OCI-LY7 (cell line): ENCODE measurements around the gene MRPL3. TPM values are rescaled to one million over a fixed set of nuclear protein-coding genes. Genes with fewer than 3 reads are reported as not detected.

Experiments used
- BruUV-seq: library from RNA; stranded (reverse); fragments of 400-500 nt; replicated peaks from 2 replicates; lab custom pipeline; 2021; lab: Mats Ljungman, UMichigan
- CTCF ChIA-PET: fragments of 300-600 bp; sonication (Branson Sonifier 250); formaldehyde crosslinking; loops from one replicate; lab custom pipeline; 2022; ENCODE audit warnings: antibody characterized with exemption; ENCODE audit not compliant: unreplicated experiment; lab: Charles Lee
- POLR2A ChIA-PET: fragments of 300-600 bp; sonication (Branson Sonifier 250); formaldehyde crosslinking; loops from one replicate; lab custom pipeline; 2022; ENCODE audit warnings: antibody characterized with exemption; lab: Charles Lee
- DNase-seq: peaks from one replicate; pipeline ENCODE4 v3.0.0-alpha.2; 2015; ENCODE audit warnings: low spot score
- H2AFZ ChIP-seq: fragments of 200-600 bp; sonication (generic), shearing (Covaris generic); 2 replicates; pipeline ENCODE4 v1.6.1; 2014; ENCODE audit warnings: mild to moderate bottlenecking, antibody characterized with exemption, low read length, moderate library complexity
- H3K27ac ChIP-seq: fragments of 200-600 bp; sonication (generic); 2 replicates; pipeline ENCODE4 v1.5.1; 2014; ENCODE audit warnings: mixed run types, low read depth, mild to moderate bottlenecking, moderate library complexity, low read length, inconsistent platforms; ENCODE audit not compliant: poor library complexity, severe bottlenecking
- H3K36me3 ChIP-seq: fragments of 200-600 bp; sonication (generic); 2 replicates; pipeline ENCODE4 v1.6.1; 2014; ENCODE audit warnings: mild to moderate bottlenecking, antibody characterized with exemption, low read length, moderate library complexity, mixed read lengths; ENCODE audit not compliant: insufficient read depth
- H3K4me1 ChIP-seq: fragments of 200-600 bp; sonication (generic); 2 replicates; pipeline ENCODE4 v1.5.1; 2014; ENCODE audit warnings: mild to moderate bottlenecking, low read length; ENCODE audit not compliant: insufficient read depth, poor library complexity, severe bottlenecking
- H3K4me2 ChIP-seq: fragments of 200-600 bp; sonication (generic); 2 replicates; pipeline ENCODE4 v1.6.1; 2014; ENCODE audit warnings: mild to moderate bottlenecking, low read length
- H3K4me3 ChIP-seq: fragments of 200-600 bp; sonication (generic); 2 replicates; pipeline ENCODE4 v1.5.1; 2014; ENCODE audit warnings: mild to moderate bottlenecking, low read depth, low read length; ENCODE audit not compliant: poor library complexity, severe bottlenecking
- H3K79me2 ChIP-seq: fragments of 200-600 bp; sonication (generic); 2 replicates; pipeline ENCODE4 v1.6.1; 2016; ENCODE audit warnings: low read depth, mild to moderate bottlenecking, low read length, moderate library complexity, mixed read lengths; ENCODE audit not compliant: insufficient read depth
- H3K9me2 ChIP-seq: fragments of 200-600 bp; sonication (generic); 2 replicates; pipeline ENCODE4 v1.6.1; 2016; ENCODE audit warnings: mild to moderate bottlenecking, low read length, mixed read lengths; ENCODE audit not compliant: insufficient read depth
- H3K9me3 ChIP-seq: fragments of 200-600 bp; sonication (generic); 2 replicates; pipeline ENCODE4 v1.6.1; 2014; ENCODE audit warnings: mild to moderate bottlenecking, mixed run types, low read length, mixed read lengths
- H4K20me1 ChIP-seq: fragments of 200-600 bp; sonication (generic); 2 replicates; pipeline ENCODE4 v1.6.1; 2014; ENCODE audit warnings: mild to moderate bottlenecking, antibody characterized with exemption, low read length, moderate library complexity, mixed read lengths; ENCODE audit not compliant: insufficient read depth
- CTCF ChIP-seq: fragments of 200-600 bp; sonication (generic); conservative IDR thresholded peaks from 2 replicates; pipeline ENCODE4 v1.5.1; 2014; ENCODE audit warnings: mild to moderate bottlenecking, antibody characterized with exemption, low read length, moderate library complexity, mixed read lengths
- EZH2phosphoT487 ChIP-seq: fragments of 200-600 bp; sonication (generic); IDR thresholded peaks from 2 replicates; pipeline ENCODE4 v1.6.1; 2018; ENCODE audit warnings: low read depth, borderline replicate concordance, mild to moderate bottlenecking, mixed run types, antibody characterized with exemption, low read length, moderate library complexity, mixed read lengths
- intact Hi-C: fragments of 100-400 bp; cut with micrococcal nuclease; formaldehyde crosslinking; loops from one replicate; pipeline ENCODE4 v1.10.0; 2022; ENCODE audit not compliant: unreplicated experiment
- total RNA-seq, 2 experiments: library from RNA; depleted of rRNA in 1 of 2; stranded (reverse); fragments of >200 nt in 1 of 2; shearing (Covaris generic) in 1 of 2; gene quantifications; 2 replicates each; pipeline ENCODE4 v1.2.3, GENCODE V29; 2014 to 2022

MRPL3 gene
- total RNA-seq, 2 experiments from 2014 or later, result 121 to 133 TPM

GRCh38 chr3:131474115-131474514, 28.7 kb downstream of the MRPL3 start:
- intact Hi-C loops, result no loop called here
- CTCF ChIA-PET, result no interaction called here
- no TSS peak for BruUV-seq
- Histone ChIP-seq H4K20me1 (peaks cover 9% of the 10 kb centered on the region; the same call in 1 of the 2 replicates), H2AFZ (no peak overlapping the region), H3K4me3 (no peak overlapping the region), H3K4me1 (peaks cover 14% of the 10 kb centered on the region), H3K27ac (no peak overlapping the region), H3K36me3 (peaks cover 93% of the 10 kb centered on the region), H3K9me2 (no peaks in the 10 kb centered on the region), H3K79me2 (peaks cover 43% of the 10 kb centered on the region), H3K4me2 (no peak overlapping the region), H3K9me3 (no peaks in the 10 kb centered on the region)
- POLR2A ChIA-PET, result interaction anchor here (0.7 to 2.0 kb wide), 3 partner anchors 13 to 1099 kb away, joined by 3 to 9 read pairs (median 6); no protein-coding TSS in a partner anchor
- TF ChIP-seq EZH2phosphoT487 (no peak), CTCF (no peak)
- no peak for DNase-seq

DNA sequence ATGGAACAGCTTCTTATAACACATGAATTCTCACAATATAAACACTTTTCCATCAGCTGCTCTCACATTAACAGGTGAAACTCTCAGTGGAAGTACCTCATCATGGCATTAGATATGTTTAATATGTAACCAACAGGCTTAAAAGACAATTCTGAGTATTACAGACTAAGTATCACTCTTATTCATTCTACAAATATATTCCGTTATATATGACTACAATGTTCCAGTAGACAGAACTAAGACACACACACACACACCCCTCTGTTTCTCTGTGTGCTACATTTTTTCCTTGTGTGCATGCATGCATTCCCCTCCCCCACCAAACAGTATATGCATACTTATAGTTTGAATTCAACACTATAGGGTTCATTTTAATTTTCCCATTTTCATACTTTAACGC, 32.4 kb downstream of the MRPL3 start:
- DNase-seq, result no peak
- TF ChIP-seq EZH2phosphoT487 (no peak), CTCF (no peak)
- Histone ChIP-seq H3K4me2 (no peak overlapping the region), H3K79me2 (peaks cover 30% of the 10 kb centered on the region), H3K9me3 (no peaks in the 10 kb centered on the region), H3K4me1 (peaks cover 14% of the 10 kb centered on the region), H3K9me2 (no peaks in the 10 kb centered on the region), H2AFZ (no peak overlapping the region), H3K4me3 (no peak overlapping the region), H3K27ac (no peak overlapping the region), H3K36me3 (peaks cover 96% of the 10 kb centered on the region), H4K20me1 (peaks cover 9% of the 10 kb centered on the region; the same call in 1 of the 2 replicates)
- POLR2A ChIA-PET, result no interaction called here
- BruUV-seq, result no TSS peak
- CTCF ChIA-PET, result no interaction called here
- intact Hi-C loops, result no loop called here

- CTCF ChIA-PET, result no interaction called here
- no TSS peak for BruUV-seq
- POLR2A ChIA-PET, result interaction anchor here (0.6 to 1.6 kb wide), 3 partner anchors 8 to 1866 kb away, joined by 3 to 5 read pairs (median 4); no protein-coding TSS in a partner anchor
- Histone ChIP-seq H3K9me3 (no peaks in the 10 kb centered on the region), H4K20me1 (no peaks in the 10 kb centered on the region), H3K36me3 (peaks cover 50% of the 10 kb centered on the region), H3K79me2 (no peaks in the 10 kb centered on the region), H3K4me1 (no peaks in the 10 kb centered on the region), H2AFZ (no peak overlapping the region), H3K9me2 (no peaks in the 10 kb centered on the region), H3K27ac (no peak overlapping the region), H3K4me3 (no peak overlapping the region), H3K4me2 (no peak overlapping the region)
- DNase-seq, result no peak
- TF ChIP-seq EZH2phosphoT487 (no peak), CTCF (no peak)
- intact Hi-C loops, result no loop called here
Measured at GRCh38 chr3:131458653-131459052, 44.1 kb downstream of the MRPL3 start.
